ENCODE data around the gene CLDN4. TPM values are rescaled to one million over a fixed set of nuclear protein-coding genes. Genes with fewer than 3 reads are reported as not detected.

The CLDN4 gene
- total RNA-seq, 5 donors from 2014 or later (not counting 1 experiment from before 2014, with no cell fraction given), result 0.53 to 1.3 (median 0.79) TPM; not detected in 2

DNA sequence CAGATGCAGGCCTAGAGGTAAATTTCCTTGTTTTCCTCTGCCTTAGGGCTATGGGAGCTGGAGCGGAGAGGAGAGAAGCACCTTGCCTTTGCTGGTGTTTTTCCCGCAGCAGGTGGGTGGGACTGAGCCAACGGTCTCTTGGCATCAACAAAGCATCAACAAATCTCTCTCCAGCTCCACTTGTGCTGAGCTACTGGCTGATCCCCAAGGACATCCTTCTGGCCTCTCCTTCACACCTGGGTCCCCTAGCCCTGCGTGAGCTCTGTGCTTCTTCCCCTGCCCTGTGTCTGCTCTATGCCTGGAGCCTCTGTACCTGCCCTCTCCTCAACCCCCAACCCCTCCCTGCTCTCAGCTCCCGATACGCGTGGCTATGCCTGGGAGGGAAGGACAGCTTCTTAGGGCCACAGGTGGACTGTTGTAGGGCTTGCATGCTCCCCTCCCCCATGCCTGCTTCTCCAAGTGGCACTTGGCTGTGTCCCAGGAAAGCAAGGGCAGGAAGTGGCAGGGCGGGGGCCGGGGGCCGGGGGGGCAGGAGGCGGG lies 3.2 kb upstream of the CLDN4 start:
- ChIA-PET POLR2A (interaction anchor here in 1 of 2 donors (0.6 kb wide), 1 partner anchor 11 kb away, joined by 3 read pairs; no protein-coding TSS in a partner anchor), CTCF (no interaction called here)
- H3K27me3 ChIP-seq (replicated peaks in 1 of 2; ENCODE audit: control insufficient read depth in 2 of 2, extremely low read depth in 1 of 2, insufficient read depth in 2 of 2, low read length in 1 of 2), result peaks cover 0 to 25% of the 10 kb centered on the region in 2 experiments
- Mint-ChIP-seq H3K9me3 (no peaks in the 10 kb centered on the region), H3K27ac (peak overlapping the region in 1 of 2 donors; percentile 29), H3K4me3 (peak overlapping the region in 1 of 3 donors; percentile 64), H3K4me1 (peaks cover 22 to 37% (median 32%) of the 10 kb centered on the region in 3 donors), H3K27me3 (peaks cover 0 to 13% of the 10 kb centered on the region in 2 donors), H3K36me3 (no peaks in the 10 kb centered on the region)
- no peak overlapping the region for H3K4me3 ChIP-seq (ENCODE audit: control insufficient read depth in 1 of 2, extremely low read depth in 1 of 2, low read length in 1 of 2)
- H3K4me1 ChIP-seq (ENCODE audit: control insufficient read depth in 1 of 2, extremely low read depth in 1 of 2, insufficient read depth in 2 of 2, low read length in 2 of 2), result peaks cover 0 to 30% of the 10 kb centered on the region in 2 experiments
- H3K27ac ChIP-seq (ENCODE audit: low read length), result no peak overlapping the region
- 49% methylated on average over 4 of the region's 11 CpGs for WGBS (ENCODE audit: insufficient coverage)
- ATAC-seq (replicated peaks in 1 of 4) (peak; percentile 23 to 56 (median 42)), DNase-seq (peak in 1 of 35 experiments; percentile 22)
- no peaks in the 10 kb centered on the region for H3K9me3 ChIP-seq
- no peaks in the 10 kb centered on the region for H3K36me3 ChIP-seq (ENCODE audit: control insufficient read depth in 2 of 2, extremely low read depth in 1 of 2, insufficient read depth in 1 of 2, low read length in 1 of 2)

DNA sequence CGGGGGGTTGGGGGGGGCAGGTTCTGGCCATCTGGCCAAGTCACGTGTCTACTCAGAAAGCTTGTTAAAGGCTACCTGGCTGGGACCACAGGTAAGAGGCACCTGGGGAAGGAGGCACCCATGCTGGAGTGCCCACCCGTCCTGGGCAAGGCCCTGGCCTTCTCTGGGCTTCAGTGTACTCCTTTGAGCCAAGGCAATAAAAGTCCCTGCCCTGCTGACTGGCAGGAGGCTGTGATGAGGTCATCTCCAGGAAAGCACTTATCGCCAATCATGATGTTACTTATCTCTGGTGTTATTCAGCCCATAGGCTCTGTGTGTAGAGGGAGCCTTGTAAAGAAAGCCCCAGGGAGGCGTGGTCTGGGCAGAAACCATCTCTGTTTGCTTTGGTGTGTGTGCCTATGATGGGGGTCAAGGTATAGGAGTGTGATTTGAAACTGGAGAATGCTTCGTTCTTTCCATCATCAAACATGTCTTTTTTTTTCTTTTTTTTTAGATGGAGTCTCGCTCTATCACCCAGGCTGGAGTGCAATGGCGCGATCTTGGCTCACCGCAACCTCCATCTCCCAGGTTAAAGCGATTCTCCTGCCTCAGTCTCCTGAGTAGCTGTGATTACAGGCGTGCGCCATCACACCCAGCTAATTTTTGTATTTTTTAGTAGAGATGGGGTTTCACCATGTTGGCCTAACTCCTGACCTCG lies 2.5 kb upstream of the CLDN4 start:
- no peaks in the 10 kb centered on the region for H3K36me3 ChIP-seq (ENCODE audit: control insufficient read depth in 2 of 2, extremely low read depth in 1 of 2, insufficient read depth in 1 of 2, low read length in 1 of 2)
- ChIA-PET POLR2A (interaction anchor here (0.6 to 0.7 kb wide), 2 partner anchors 11 to 14 kb away, joined by 3 to 4 read pairs; partner anchors contain the start of gene METTL27 (in 1 of the 2)), CTCF (interaction anchor here in 1 of 2 donors (0.6 kb wide), 1 partner anchor 35 kb away, joined by 5 read pairs; no protein-coding TSS in a partner anchor)
- H3K4me3 ChIP-seq (ENCODE audit: control insufficient read depth in 1 of 2, extremely low read depth in 1 of 2, low read length in 1 of 2), result no peak overlapping the region
- Mint-ChIP-seq H3K9me3 (no peaks in the 10 kb centered on the region), H3K4me1 (peaks cover 22 to 37% (median 32%) of the 10 kb centered on the region in 3 donors), H3K27me3 (peaks cover 0 to 9% of the 10 kb centered on the region in 2 donors), H3K27ac (peak overlapping the region in 1 of 2 donors; percentile 64), H3K4me3 (peak overlapping the region in 1 of 3 donors; percentile 64), H3K36me3 (no peaks in the 10 kb centered on the region)
- DNase-seq, result peak in 2 of 35 experiments; percentile 8 to 31
- peaks cover 0 to 28% of the 10 kb centered on the region in 2 experiments for H3K4me1 ChIP-seq (ENCODE audit: control insufficient read depth in 1 of 2, extremely low read depth in 1 of 2, insufficient read depth in 2 of 2, low read length in 2 of 2)
- 67% methylated on average over 6 of the region's 14 CpGs for WGBS (ENCODE audit: insufficient coverage)
- H3K9me3 ChIP-seq, result no peaks in the 10 kb centered on the region
- H3K27me3 ChIP-seq (replicated peaks in 1 of 2; ENCODE audit: control insufficient read depth in 2 of 2, extremely low read depth in 1 of 2, insufficient read depth in 2 of 2, low read length in 1 of 2), result peaks cover 0 to 25% of the 10 kb centered on the region in 2 experiments
- peak in 3 of 4 experiments; percentile 39 to 78 (median 47) for ATAC-seq (replicated peaks in 1 of 4)
- H3K27ac ChIP-seq (ENCODE audit: low read length), result no peak overlapping the region

DNA sequence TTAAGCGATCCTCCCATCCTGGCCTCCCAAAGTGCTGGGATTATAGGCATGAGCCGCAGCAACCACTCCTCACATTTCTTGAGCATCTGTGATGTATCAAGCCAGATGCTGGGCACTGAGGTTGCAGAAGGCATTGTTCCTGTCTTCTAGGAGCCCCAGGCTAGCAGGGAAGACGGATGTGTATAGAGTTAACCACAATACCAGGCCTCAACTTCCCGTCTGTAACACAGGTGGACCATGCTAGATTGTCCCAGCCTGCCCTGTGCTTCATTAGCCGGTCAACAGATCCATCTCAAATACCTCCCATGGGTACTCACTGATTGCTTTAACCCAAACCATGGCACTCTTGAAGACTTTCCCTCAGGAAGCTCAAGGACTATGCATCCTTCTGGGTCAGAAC lies 1.8 kb upstream of the CLDN4 start:
- no peak overlapping the region for H3K4me3 ChIP-seq (ENCODE audit: control insufficient read depth in 1 of 2, extremely low read depth in 1 of 2, low read length in 1 of 2)
- peaks cover 0 to 8% of the 10 kb centered on the region in 2 donors for H3K27me3 Mint-ChIP-seq
- H3K4me1 Mint-ChIP-seq, result peaks cover 22 to 32% (median 31%) of the 10 kb centered on the region in 3 donors
- H3K27ac Mint-ChIP-seq, result peak overlapping the region in 1 of 2 donors; percentile 11
- ChIA-PET CTCF (interaction anchor here in 1 of 2 donors (1.0 kb wide), 1 partner anchor 26 kb away, joined by 3 read pairs; no protein-coding TSS in a partner anchor), POLR2A (interaction anchor here in 1 of 2 donors (0.7 kb wide), 1 partner anchor 13 kb away, joined by 4 read pairs; the partner anchor contains the start of gene METTL27)
- H3K36me3 Mint-ChIP-seq, result no peaks in the 10 kb centered on the region
- H3K27me3 ChIP-seq (replicated peaks in 1 of 2; ENCODE audit: control insufficient read depth in 2 of 2, extremely low read depth in 1 of 2, insufficient read depth in 2 of 2, low read length in 1 of 2), result peaks cover 0 to 25% of the 10 kb centered on the region in 2 experiments
- no peak overlapping the region for H3K27ac ChIP-seq (ENCODE audit: low read length)
- no peaks in the 10 kb centered on the region for H3K36me3 ChIP-seq (ENCODE audit: control insufficient read depth in 2 of 2, extremely low read depth in 1 of 2, insufficient read depth in 1 of 2, low read length in 1 of 2)
- H3K9me3 Mint-ChIP-seq, result no peaks in the 10 kb centered on the region
- WGBS (ENCODE audit: insufficient coverage), result 80% methylated on average over 5 of the region's 5 CpGs
- H3K9me3 ChIP-seq, result no peaks in the 10 kb centered on the region
- peaks cover 0 to 25% of the 10 kb centered on the region in 2 experiments for H3K4me1 ChIP-seq (ENCODE audit: control insufficient read depth in 1 of 2, extremely low read depth in 1 of 2, insufficient read depth in 2 of 2, low read length in 2 of 2)
- H3K4me3 Mint-ChIP-seq, result peak overlapping the region in 1 of 3 donors; percentile 64
- DNase-seq (no peak), ATAC-seq (replicated peaks in 1 of 4) (no peak)

DNA sequence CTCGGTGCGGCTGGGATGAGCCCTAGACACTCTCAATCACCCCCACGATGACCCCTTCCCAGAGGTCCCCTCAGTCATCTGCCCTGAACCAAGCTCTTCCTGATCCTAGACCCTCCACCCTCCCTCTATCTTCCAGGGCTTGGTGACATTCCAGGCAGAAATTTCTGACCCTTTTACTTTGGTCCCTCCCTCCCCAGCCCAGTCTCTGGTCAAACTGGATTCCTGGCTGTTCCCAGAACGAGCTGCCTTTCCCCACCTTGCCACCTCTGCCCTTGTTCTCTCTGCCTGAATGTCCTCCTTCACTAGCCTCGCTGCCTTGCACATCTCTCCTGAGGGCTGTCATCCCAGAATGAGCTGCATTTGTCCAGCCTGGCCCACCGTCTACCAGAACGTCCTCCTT lies 1.3 kb upstream of the CLDN4 start:
- POLR2A ChIA-PET, result interaction anchor here in 1 of 2 donors (0.5 kb wide), 1 partner anchor 929 kb away, joined by 4 read pairs; no protein-coding TSS in a partner anchor
- no peak overlapping the region for H3K27ac ChIP-seq (ENCODE audit: low read length)
- no peaks in the 10 kb centered on the region for H3K36me3 Mint-ChIP-seq
- no peak overlapping the region for H3K4me3 ChIP-seq (ENCODE audit: control insufficient read depth in 1 of 2, extremely low read depth in 1 of 2, low read length in 1 of 2)
- H3K9me3 ChIP-seq, result no peaks in the 10 kb centered on the region
- peaks cover 0 to 8% of the 10 kb centered on the region in 2 donors for H3K27me3 Mint-ChIP-seq
- CTCF ChIA-PET, result interaction anchor here in 1 of 2 donors (1.0 kb wide), 1 partner anchor 26 kb away, joined by 3 read pairs; no protein-coding TSS in a partner anchor
- WGBS (ENCODE audit: insufficient coverage), result 72% methylated on average over 7 of the region's 7 CpGs
- no peak overlapping the region for H3K27ac Mint-ChIP-seq
- no peaks in the 10 kb centered on the region for H3K36me3 ChIP-seq (ENCODE audit: control insufficient read depth in 2 of 2, extremely low read depth in 1 of 2, insufficient read depth in 1 of 2, low read length in 1 of 2)
- ATAC-seq (replicated peaks in 1 of 4) (no peak), DNase-seq (no peak)
- no peaks in the 10 kb centered on the region for H3K9me3 Mint-ChIP-seq
- peaks cover 0 to 25% of the 10 kb centered on the region in 2 experiments for H3K27me3 ChIP-seq (replicated peaks in 1 of 2; ENCODE audit: control insufficient read depth in 2 of 2, extremely low read depth in 1 of 2, insufficient read depth in 2 of 2, low read length in 1 of 2)
- H3K4me3 Mint-ChIP-seq, result no peak overlapping the region
- peaks cover 22 to 32% (median 29%) of the 10 kb centered on the region in 3 donors for H3K4me1 Mint-ChIP-seq
- H3K4me1 ChIP-seq (ENCODE audit: control insufficient read depth in 1 of 2, extremely low read depth in 1 of 2, insufficient read depth in 2 of 2, low read length in 2 of 2), result peaks cover 0 to 25% of the 10 kb centered on the region in 2 experiments

DNA sequence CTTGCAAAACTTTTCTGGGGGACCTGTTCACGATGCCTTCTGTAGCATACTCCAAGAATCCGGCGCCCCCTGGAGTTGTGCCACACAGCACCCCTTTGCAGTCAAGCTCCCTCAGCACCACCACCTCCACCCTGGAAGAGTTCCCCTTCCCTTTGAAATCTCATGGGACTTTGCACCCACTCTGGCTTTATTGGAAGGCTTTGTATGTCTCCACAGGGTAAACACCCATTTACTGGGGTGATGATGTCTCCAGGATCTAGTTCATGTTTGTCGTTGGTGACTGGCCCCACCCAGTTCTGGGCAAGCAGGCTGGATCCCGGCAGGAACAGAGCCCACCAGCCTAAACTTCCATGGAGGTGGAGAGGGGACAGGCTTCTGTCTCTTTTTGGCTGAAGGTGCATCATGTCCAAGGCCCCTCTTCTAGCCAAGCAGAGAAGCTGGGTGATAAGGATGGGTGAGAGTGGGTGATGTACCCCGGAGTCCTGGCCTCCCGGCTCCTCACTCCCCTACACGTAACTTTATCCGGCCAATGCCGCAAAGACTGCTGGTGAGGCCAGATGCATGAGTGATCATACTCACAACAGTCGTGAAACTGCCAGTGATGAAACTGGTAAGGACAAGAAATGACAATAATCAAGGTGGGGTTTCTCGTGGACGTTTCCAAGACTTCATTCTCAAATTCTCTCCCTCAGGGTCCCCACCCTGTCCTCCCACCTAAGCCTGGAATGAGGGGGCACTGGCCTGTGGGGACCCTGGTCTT lies 695 bp upstream of the CLDN4 start:
- ATAC-seq (replicated peaks in 1 of 4) (no peak), DNase-seq (no peak)
- H3K9me3 ChIP-seq, result no peaks in the 10 kb centered on the region
- Mint-ChIP-seq H3K4me3 (no peak overlapping the region), H3K27me3 (peaks cover 0 to 8% of the 10 kb centered on the region in 2 donors), H3K27ac (no peak overlapping the region), H3K4me1 (peaks cover 22 to 32% (median 27%) of the 10 kb centered on the region in 3 donors), H3K36me3 (no peaks in the 10 kb centered on the region), H3K9me3 (no peaks in the 10 kb centered on the region)
- H3K27me3 ChIP-seq (replicated peaks in 1 of 2; ENCODE audit: control insufficient read depth in 2 of 2, extremely low read depth in 1 of 2, insufficient read depth in 2 of 2, low read length in 1 of 2), result peaks cover 0 to 25% of the 10 kb centered on the region in 2 experiments
- no peak overlapping the region for H3K4me3 ChIP-seq (ENCODE audit: control insufficient read depth in 1 of 2, extremely low read depth in 1 of 2, low read length in 1 of 2)
- ChIA-PET CTCF (no interaction called here), POLR2A (interaction anchor here in 1 of 2 donors (0.5 kb wide), 1 partner anchor 930 kb away, joined by 4 read pairs; no protein-coding TSS in a partner anchor)
- H3K36me3 ChIP-seq (ENCODE audit: control insufficient read depth in 2 of 2, extremely low read depth in 1 of 2, insufficient read depth in 1 of 2, low read length in 1 of 2), result no peaks in the 10 kb centered on the region
- H3K4me1 ChIP-seq (ENCODE audit: control insufficient read depth in 1 of 2, extremely low read depth in 1 of 2, insufficient read depth in 2 of 2, low read length in 2 of 2), result peaks cover 0 to 25% of the 10 kb centered on the region in 2 experiments
- 77% methylated on average over 4 of the region's 13 CpGs for WGBS (ENCODE audit: insufficient coverage)
- no peak overlapping the region for H3K27ac ChIP-seq (ENCODE audit: low read length)

DNA sequence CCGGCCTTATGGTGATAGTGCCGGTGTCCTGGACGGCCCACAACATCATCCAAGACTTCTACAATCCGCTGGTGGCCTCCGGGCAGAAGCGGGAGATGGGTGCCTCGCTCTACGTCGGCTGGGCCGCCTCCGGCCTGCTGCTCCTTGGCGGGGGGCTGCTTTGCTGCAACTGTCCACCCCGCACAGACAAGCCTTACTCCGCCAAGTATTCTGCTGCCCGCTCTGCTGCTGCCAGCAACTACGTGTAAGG lies 713 bp downstream of the CLDN4 start:
- H3K4me1 Mint-ChIP-seq, result peaks cover 21 to 29% (median 26%) of the 10 kb centered on the region in 3 donors
- no peak overlapping the region for H3K27ac ChIP-seq (ENCODE audit: low read length)
- no peaks in the 10 kb centered on the region for H3K36me3 Mint-ChIP-seq
- no peak overlapping the region for H3K4me3 Mint-ChIP-seq
- H3K27ac Mint-ChIP-seq, result no peak overlapping the region
- H3K4me3 ChIP-seq (ENCODE audit: control insufficient read depth in 1 of 2, extremely low read depth in 1 of 2, low read length in 1 of 2), result no peak overlapping the region
- H3K9me3 Mint-ChIP-seq, result no peaks in the 10 kb centered on the region
- H3K27me3 Mint-ChIP-seq, result peaks cover 0 to 8% of the 10 kb centered on the region in 2 donors
- ChIA-PET POLR2A (interaction anchor here in 1 of 2 donors (0.5 kb wide), 1 partner anchor 837 kb away, joined by 3 read pairs; no protein-coding TSS in a partner anchor), CTCF (no interaction called here)
- H3K27me3 ChIP-seq (replicated peaks in 1 of 2; ENCODE audit: control insufficient read depth in 2 of 2, extremely low read depth in 1 of 2, insufficient read depth in 2 of 2, low read length in 1 of 2), result peaks cover 0 to 25% of the 10 kb centered on the region in 2 experiments
- peaks cover 0 to 25% of the 10 kb centered on the region in 2 experiments for H3K4me1 ChIP-seq (ENCODE audit: control insufficient read depth in 1 of 2, extremely low read depth in 1 of 2, insufficient read depth in 2 of 2, low read length in 2 of 2)
- no peaks in the 10 kb centered on the region for H3K36me3 ChIP-seq (ENCODE audit: control insufficient read depth in 2 of 2, extremely low read depth in 1 of 2, insufficient read depth in 1 of 2, low read length in 1 of 2)
- ATAC-seq (replicated peaks in 1 of 4) (no peak), DNase-seq (no peak)
- 92% methylated on average over 16 of the region's 16 CpGs for WGBS (ENCODE audit: insufficient coverage)
- H3K9me3 ChIP-seq, result no peaks in the 10 kb centered on the region

Data from T-cell (primary cell).